Renal cortex interstitium (tissue), 11 donors: Measurements from ENCODE around the gene NXF1. TPM values are rescaled to one million over a fixed set of nuclear protein-coding genes. Genes with fewer than 3 reads are reported as not detected.
A peak's percentile ranks its signal among the peaks of the same experiment; 100 is the strongest.
"Not testable (repeated sequence)": the region's sequence is repeated elsewhere in the genome, so short reads cannot be mapped to it uniquely, and the experiment has no call there.

Experiments used
- DNase-seq, 11 donors: peaks; one replicate each; pipeline ENCODE4 v3.0.0-alpha.2; 2013; ENCODE audit warnings: low read depth in 9 of 11, low spot score in 4 of 11; ENCODE audit errors: extremely low read depth in 1 of 11
- polyA plus RNA-seq, 3 donors: library from polyadenylated mRNA; unstranded; fragments of 120-200 nt; gene quantifications; one replicate each; pipeline ENCODE4 v1.2.1, GENCODE V29; 2013; ENCODE audit not compliant: insufficient read length in 3 of 3

The NXF1 gene
- polyA plus RNA-seq, 3 donors: 114 to 137 (median 116) TPM

GRCh38 chr11:62757846-62758788 lies 47.1 kb downstream of the NXF1 start:
- no peak for DNase-seq

GRCh38 chr11:62755086-62755615 lies 50.1 kb downstream of the NXF1 start:
- no peak for DNase-seq

- peak; percentile 92 to 100 (median 98) for DNase-seq
These were observed 51.3 kb downstream of the NXF1 start, which contains the start of gene ZBTB3 for GRCh38 chr11:62753736-62754603. ZBTB3 (minus strand) TSS chr11:62754160; CDS start chr11:62753664, 496 bp downstream.

GRCh38 chr11:62752994-62753735 lies 52.1 kb downstream of the NXF1 start:
- DNase-seq: no peak

GRCh38 chr11:62752177-62752785 lies 53.0 kb downstream of the NXF1 start:
- DNase-seq: no peak

- not testable (repeated sequence) for DNase-seq
These were observed 55.3 kb downstream of the NXF1 start for GRCh38 chr11:62749931-62750330.

- DNase-seq: no peak
These were observed 57.6 kb downstream of the NXF1 start for GRCh38 chr11:62747475-62748160.

Other genes starting within 250 kb of the NXF1 start
- gene EEF1G, start 231.5 kb downstream of the NXF1 start, polyA plus RNA-seq: 1,000 to 10,000 TPM; 2,243 to 2,394 (median 2,287) TPM
- 10 to 100 TPM; 21.2 to 27.7 (median 23.7) TPM for gene TUT1, start 213.9 kb downstream of the NXF1 start, polyA plus RNA-seq
- gene MTA2, start 203.6 kb downstream of the NXF1 start, polyA plus RNA-seq: 100 to 1,000 TPM in 2 of 3 donors, 10 to 100 TPM in 1; 79.7 to 105 (median 101) TPM
- 10 to 100 TPM; 30.5 to 38.5 (median 34.3) TPM for gene EML3, start 192.7 kb downstream of the NXF1 start, polyA plus RNA-seq
- 1 to 10 TPM; 2.9 to 4.8 (median 3.5) TPM for gene ROM1, start 192.2 kb downstream of the NXF1 start, polyA plus RNA-seq
- gene B3GAT3, start 183.5 kb downstream of the NXF1 start, polyA plus RNA-seq: 10 to 100 TPM; 20.8 to 42.2 (median 36.5) TPM
- 100 to 1,000 TPM; 349 to 398 (median 360) TPM for gene GANAB, start 158.8 kb downstream of the NXF1 start, polyA plus RNA-seq
- 10 to 100 TPM; 18.1 to 22.7 (median 19.2) TPM for gene INTS5, start 152.1 kb downstream of the NXF1 start, polyA plus RNA-seq
- gene C11orf98, start 140.2 kb downstream of the NXF1 start, polyA plus RNA-seq: 10 to 100 TPM; 56.8 to 59.1 (median 58.5) TPM
- gene CSKMT, start 140.1 kb downstream of the NXF1 start, polyA plus RNA-seq: 1 to 10 TPM; 3.8 to 5.9 (median 4.6) TPM
- gene UQCC3, start 133.8 kb downstream of the NXF1 start, polyA plus RNA-seq: 10 to 100 TPM in 2 of 3 donors, 1 to 10 TPM in 1; 6.4 to 12.5 (median 10.7) TPM
- 1 to 10 TPM; 6.3 to 6.8 (median 6.4) TPM for gene LBHD1, start 133.2 kb downstream of the NXF1 start, polyA plus RNA-seq
- 100 to 1,000 TPM; 147 to 191 (median 164) TPM for gene UBXN1, start 126.4 kb downstream of the NXF1 start, polyA plus RNA-seq
- gene LRRN4CL, start 115.9 kb downstream of the NXF1 start, polyA plus RNA-seq: 1 to 10 TPM in 2 of 3 donors, under 1 TPM in 1; 0.75 to 1.3 (median 1.1) TPM
- gene BSCL2, start 98.0 kb downstream of the NXF1 start, polyA plus RNA-seq: 10 to 100 TPM; 60.1 to 70.8 (median 63.0) TPM
- 1 to 10 TPM; 1.4 to 2.6 (median 2.0) TPM for gene GNG3, start 97.8 kb downstream of the NXF1 start, polyA plus RNA-seq
- gene HNRNPUL2, start 78.0 kb downstream of the NXF1 start, polyA plus RNA-seq: 10 to 100 TPM; 82.0 to 92.8 (median 92.6) TPM
- 10 to 100 TPM; 38.1 to 48.2 (median 41.8) TPM for gene TTC9C, start 77.0 kb downstream of the NXF1 start, polyA plus RNA-seq
- gene ZBTB3, start 51.3 kb downstream of the NXF1 start, polyA plus RNA-seq: 1 to 10 TPM; 7.3 to 8.1 (median 7.5) TPM
- 100 to 1,000 TPM; 133 to 162 (median 156) TPM for gene POLR2G, start 43.9 kb downstream of the NXF1 start, polyA plus RNA-seq
- 10 to 100 TPM; 27.1 to 38.7 (median 33.1) TPM for gene TAF6L, start 34.0 kb downstream of the NXF1 start, polyA plus RNA-seq
- gene TMEM179B, start 18.0 kb downstream of the NXF1 start, polyA plus RNA-seq: 10 to 100 TPM; 58.3 to 73.4 (median 71.4) TPM
- gene TMEM223, start 13.4 kb downstream of the NXF1 start, polyA plus RNA-seq: 10 to 100 TPM; 21.8 to 30.6 (median 29.2) TPM
- 10 to 100 TPM; 51.6 to 57.9 (median 56.7) TPM for gene STX5, start 26.6 kb upstream of the NXF1 start, polyA plus RNA-seq
- gene TEX54, start 27.4 kb upstream of the NXF1 start, polyA plus RNA-seq: under 1 TPM in 1 of 3 donors, not detected in 2; 0.42 TPM
- gene WDR74, start 34.1 kb upstream of the NXF1 start, polyA plus RNA-seq: 10 to 100 TPM; 33.7 to 48.3 (median 43.5) TPM
- gene SLC3A2, start 75.5 kb upstream of the NXF1 start, polyA plus RNA-seq: 100 to 1,000 TPM; 164 to 215 (median 179) TPM
- gene CHRM1, start 115.9 kb upstream of the NXF1 start, polyA plus RNA-seq: under 1 TPM in 2 of 3 donors, not detected in 1; 0.09 to 0.11 TPM
- gene SLC22A6, start 179.5 kb upstream of the NXF1 start, polyA plus RNA-seq: 10 to 100 TPM; 19.7 to 36.9 (median 27.0) TPM
- 10 to 100 TPM; 40.9 to 54.6 (median 53.9) TPM for gene SLC22A8, start 210.4 kb upstream of the NXF1 start, polyA plus RNA-seq